Activated CD4-positive, alpha-beta T cell treated with anti-CD3 and anti-CD28 coated beads for 1 hour (primary cell): ENCODE measurements around the gene FOXL2.

Experiments
- DNase-seq: peaks from one replicate; pipeline ENCODE4 v3.0.0-alpha.2; 2020

FOXL2 gene

GRCh38 chr3:138946663-138947494, at the start of gene FOXL2, which contains the start of gene FOXL2NB:
FOXL2 (minus strand) TSS chr3:138947137; CDS start chr3:138946722, 415 bp downstream.
FOXL2NB (plus strand) TSS chr3:138947217; CDS start chr3:138947365, 148 bp downstream.
- DNase-seq: no peak

GRCh38 chr3:138995706-138996105, 48.8 kb upstream of the FOXL2 start:
- no peak for DNase-seq

GRCh38 chr3:138987181-138987580, 40.2 kb upstream of the FOXL2 start:
- no peak for DNase-seq

GRCh38 chr3:138985932-138986331, 39.0 kb upstream of the FOXL2 start:
- no peak for DNase-seq

DNA sequence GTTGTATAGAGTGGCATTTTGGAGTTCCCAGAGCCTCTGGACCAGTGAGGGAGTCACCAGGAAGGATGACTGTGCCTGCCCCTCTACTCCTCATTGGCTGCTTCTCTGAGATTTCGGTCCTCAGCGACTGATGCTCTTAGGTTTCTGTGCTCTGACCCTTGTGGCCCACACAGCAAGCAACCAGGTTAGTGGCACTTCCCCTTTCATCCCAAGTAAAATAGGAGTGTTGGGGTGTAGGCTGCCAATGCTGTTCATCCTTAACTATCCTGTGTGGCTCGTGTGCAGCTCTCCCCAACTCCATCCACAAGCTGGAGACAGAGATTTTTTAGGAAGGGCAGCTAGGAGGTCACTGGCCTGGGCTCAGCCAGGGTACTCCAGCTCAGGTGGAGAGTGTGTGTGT, 37.9 kb upstream of the FOXL2 start:
- no peak for DNase-seq

DNA sequence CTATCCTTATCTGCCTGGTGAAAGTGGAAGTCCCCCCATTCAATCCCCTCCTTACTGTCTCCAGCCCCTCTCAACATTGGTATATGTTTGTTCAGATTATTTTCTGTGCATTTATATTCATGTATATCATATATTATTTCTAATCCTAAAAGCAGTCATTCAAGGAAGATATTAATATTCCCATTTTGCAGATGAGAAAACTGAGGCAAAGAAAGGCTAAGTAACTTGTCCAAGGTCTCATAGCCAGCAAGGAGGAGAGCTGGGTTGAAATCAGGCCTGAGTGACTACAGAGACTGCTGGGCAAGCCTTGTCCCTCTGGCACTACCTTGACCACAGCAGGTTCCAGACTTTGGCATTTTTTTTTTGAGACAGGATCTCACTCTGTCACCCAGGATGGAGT, 29.1 kb upstream of the FOXL2 start:
- no peak for DNase-seq

DNA sequence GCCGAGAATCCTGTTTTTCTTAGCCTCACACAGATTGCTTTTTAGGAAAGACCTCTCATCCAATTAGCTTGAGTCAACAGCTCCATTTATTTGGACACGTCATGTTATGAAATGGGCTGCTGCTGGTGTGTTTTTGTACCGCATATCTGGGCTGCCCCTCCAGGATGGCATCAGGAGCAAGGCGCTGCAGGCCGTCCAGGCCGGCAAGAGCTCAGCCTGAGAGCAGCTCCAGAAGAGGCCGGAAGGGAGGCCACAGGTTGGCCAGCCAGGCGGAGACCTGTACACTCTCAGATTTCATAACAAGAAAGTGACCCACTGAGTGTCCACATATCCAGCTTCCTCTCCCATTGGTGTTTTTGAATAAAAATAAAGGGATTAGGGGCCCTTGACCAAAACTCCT, 28.4 kb upstream of the FOXL2 start:
- no peak for DNase-seq

- no peak for DNase-seq
Observed at GRCh38 chr3:138974462-138974861, 27.5 kb upstream of the FOXL2 start.

DNA sequence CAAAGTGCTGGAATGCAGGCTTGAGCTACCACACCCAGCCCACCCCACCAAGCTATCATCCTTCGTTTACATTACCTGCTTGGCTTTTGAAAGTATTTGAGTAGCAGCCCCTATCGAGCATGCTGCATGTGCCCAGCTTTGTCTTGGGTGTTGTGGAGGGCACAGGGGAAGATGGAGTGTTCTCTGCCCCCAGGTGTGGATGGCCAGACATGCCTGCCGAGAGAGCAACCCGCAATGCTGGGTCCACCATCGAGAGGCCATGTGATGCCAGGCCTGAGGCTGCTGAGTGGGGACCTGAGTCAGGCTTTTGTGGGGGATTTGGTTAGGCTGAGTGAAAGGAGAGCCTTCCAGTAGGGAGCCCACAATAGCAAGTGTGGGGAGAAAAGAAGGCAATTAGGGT, 26.0 kb upstream of the FOXL2 start:
- no peak for DNase-seq

GRCh38 chr3:138971766-138972320, 24.9 kb upstream of the FOXL2 start:
- DNase-seq: no peak

GRCh38 chr3:138964923-138965322, 18.0 kb upstream of the FOXL2 start:
- no peak for DNase-seq

- no peak for DNase-seq
Observed at GRCh38 chr3:138964264-138964663, 17.3 kb upstream of the FOXL2 start.

DNA sequence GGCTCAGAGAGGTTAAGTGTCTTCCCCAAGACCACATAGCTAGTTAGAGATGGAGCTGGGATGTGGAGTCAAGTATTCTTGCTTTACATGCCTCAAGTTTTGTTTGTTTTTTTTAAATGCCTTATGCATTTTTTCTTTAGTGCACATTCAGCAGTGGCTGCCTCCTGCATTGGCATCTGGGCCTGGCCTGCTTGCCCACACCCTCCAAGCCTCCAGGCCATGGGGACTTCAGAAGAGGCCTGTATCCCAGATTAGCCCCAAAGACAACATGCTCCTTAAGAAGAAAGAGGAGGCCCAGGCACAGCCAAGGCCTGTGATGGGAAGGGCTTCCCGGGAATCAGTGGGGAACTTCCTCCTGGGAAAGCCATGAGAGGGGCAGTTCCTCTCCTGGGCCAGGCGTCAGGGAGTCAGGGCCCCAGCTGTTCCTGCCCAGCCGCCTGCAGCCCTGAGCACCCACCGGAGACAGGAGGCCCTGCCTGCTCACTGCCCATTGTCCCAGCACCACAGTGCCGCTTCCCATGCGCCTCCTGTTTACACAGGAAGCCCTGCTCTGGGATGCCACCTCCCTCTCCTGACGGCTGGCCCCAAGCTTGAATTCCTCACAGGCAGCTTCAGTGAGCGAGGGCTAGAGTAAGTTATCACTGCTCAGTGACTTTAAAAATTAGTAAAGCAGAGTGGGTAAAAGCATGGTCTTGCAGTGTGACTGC, 16.1 kb upstream of the FOXL2 start:
- DNase-seq: no peak

DNA sequence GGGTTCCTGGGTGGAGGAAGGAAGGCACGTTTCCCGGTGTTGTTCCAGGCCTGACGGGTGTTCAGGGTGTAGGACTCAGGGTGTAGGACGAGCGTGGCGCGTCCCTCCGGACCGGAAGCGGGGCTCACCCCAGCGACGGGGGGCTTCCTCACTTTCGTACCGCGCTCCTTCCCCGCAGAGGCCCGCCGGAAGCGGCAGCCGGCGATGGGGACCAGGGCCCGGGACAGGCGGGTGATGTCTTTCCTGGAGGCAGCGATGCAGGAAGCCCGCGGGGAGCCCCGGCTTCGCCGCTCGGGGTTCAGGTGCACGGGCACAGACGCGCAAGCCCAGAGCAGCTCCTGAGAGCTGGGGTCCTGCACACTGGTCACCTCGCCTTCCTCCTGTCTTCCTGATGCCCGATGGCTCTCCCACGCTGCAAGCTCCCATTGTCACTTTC, 13.5 kb upstream of the FOXL2 start:
- DNase-seq: no peak

DNA sequence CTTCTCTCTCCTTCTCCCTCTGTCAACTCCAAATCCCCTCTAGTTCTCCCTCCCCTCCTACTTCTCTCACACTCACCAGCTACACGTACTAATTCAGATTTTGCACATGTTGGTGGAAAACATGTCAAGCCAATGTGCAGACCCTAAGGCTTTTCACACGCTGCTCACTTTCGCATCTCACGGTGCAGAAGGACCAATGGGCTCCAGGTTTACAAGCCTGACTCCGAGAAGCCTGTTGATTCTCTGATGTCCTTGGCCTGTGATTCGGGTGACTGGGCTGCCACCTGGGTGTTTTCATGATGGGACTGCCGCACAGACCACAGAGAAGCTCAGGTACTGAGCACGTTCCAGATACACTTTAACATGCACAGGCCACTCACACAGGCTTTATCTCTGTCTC, 3.8 kb upstream of the FOXL2 start:
- no peak for DNase-seq

DNA sequence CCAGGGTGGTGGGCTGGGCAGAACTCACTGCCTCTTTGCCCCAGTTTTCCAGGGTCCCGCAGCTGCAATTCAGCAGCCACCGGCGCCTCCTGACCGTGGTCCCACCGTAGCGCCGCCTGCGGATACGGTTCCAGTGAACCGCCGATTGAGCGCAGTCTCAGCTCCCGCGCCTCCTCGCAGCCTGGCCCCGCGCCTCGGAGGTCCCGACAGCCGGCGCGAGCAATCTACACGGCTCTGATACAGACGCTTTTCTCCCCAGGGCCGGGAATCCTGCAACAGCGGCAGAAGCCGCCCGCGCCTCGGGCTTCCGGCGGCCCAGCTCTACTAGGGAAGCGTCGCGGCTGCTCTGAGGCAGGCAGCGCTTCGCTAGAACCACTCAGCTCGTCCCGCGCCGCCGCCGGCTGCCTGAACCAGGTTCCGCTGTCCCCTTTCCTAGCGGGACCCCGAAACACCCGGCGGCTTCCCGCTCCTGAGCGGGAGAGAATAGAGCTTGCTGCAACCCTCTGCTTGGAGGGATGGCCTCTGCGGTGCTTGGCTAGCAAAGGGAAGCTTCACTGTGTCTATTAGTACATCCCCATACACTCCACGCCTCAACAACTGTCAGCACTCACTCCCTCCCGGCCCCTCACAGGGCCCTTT, 3.2 kb upstream of the FOXL2 start:
- DNase-seq: no peak

DNA sequence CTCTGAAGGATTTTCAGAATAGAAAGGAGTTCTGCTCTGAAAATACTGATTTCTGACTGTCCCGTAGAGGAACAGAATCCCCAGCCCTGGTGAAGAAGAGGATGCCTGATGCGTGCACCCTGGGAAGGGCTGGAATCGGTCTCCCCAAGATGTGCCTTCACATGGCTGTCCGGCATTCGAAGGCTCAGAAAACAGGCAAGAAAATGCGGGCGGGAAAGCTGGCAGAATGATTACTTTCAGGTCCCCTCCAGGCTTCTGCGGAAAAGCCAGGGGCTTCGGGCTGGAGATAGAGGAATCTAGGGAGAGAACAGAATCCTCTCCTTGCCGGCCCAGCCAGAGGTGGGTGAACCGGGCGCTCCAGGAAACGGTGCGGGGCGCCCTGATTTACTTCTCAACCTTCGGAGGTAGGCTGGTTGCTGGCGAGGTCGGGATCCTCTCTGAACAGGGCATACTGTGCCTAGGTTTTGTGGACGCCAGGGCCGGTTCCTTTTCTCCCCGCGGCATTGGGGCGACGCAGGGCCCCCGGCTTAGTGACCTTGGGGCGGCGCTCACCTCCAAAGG, 2.6 kb upstream of the FOXL2 start:
- no peak for DNase-seq

DNA sequence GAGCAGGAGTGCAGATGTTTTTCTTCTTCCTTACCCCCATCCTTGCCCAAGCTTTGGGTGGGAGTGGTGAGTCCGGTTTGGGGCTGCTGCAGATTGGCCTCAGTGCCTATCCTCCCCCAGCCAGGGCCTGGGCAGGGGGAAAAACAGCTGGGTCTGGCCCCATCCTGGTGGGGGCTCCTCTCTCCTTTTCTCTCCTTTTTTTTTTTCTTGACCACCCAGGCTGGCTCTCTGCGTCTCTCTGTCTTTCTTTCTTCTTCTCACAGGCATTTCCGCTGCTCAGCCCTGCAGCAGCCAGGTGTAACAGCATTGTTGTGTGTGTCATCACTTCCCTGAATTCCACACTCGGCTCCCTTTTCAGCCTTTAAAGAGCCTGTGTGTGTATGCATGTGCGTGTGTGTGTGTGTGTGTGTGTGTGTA, 2.1 kb upstream of the FOXL2 start:
- DNase-seq: no peak

DNA sequence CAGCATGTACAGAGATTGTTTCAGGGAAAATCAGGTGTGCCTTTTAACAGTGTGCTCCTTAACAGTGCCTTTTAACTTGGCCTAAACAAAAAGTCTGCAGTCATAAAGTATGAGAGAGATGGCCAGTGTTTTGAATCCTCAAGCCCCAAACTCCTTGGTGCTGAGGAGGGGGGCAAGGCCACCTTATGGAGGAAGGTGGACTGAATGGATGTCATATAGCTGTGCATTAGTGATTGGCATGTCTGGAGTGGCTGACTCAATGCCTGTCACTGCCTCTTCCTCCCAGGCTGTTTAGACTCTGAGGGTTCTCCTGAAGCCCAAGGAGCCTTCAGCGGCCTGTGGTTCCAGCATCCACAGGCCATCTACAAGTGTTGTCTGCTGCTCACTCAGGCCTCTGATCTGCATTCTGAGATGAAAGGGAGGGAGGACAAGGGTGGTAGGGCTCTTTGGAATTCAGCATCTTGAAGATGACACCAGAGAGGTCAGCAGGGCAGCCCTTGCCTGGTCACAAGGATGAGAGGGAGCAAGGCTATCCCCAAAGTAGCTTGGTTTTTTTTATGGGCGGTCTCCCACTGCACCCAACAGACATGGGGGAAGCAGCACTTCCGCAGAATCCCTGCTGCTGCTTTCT, 1.5 kb upstream of the FOXL2 start:
- DNase-seq: no peak

GRCh38 chr3:138947495-138948121, 671 bp upstream of the FOXL2 start:
- no peak for DNase-seq

DNA sequence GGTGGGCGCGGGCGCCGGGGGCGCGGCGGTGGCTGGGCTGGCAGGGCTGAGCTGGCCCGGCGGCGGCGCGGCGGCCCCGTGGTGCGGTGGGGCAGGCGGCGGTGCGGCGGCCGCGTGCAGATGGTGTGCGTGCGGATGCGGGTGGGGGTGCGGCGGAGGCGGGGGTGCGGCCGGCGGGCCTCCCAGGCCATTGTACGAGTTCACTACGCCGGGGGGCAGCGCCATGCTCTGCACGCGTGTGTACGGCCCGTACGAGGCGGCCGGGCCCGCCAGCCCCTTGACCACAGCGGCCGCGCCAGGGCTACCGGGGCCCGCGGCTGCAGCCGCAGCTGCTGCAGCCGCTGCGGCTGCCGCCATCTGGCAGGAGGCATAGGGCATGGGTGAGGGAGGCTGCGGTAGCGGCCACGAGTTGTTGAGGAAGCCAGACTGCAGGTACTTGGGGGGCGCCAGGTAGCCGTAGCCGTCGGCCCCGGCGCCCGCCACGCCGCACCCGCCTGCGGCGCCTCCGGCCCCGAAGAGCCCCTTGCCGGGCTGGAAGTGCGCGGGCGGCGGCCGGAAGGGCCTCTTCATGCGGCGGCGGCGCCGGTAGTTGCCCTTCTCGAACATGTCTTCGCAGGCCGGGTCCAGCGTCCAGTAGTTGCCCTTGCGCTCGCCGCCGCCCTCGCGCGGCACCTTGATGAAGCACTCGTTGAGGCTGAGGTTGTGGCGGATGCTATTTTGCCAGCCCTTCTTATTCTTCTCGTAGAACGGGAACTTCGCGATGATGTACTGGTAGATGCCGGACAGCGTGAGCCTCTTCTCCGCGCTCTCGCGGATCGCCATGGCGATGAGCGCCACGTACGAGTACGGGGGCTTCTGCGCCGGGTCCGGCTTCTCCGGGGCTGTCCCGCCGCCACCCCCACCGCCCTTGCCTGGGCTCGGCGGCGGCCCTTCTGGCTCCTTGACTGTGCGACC, 951 bp downstream of the FOXL2 start:
- DNase-seq: no peak
